GM13976 (cell line): Measurements from ENCODE around the gene GHRHR.

Experiments used
- DNase-seq: peaks from one replicate; pipeline ENCODE4 v3.0.0; 2012; ENCODE audit warnings: low spot score
- CTCF ChIP-seq: IDR thresholded peaks from 2 replicates; pipeline ENCODE4 v1.5.1; 2012; ENCODE audit warnings: borderline replicate concordance, mild to moderate bottlenecking; ENCODE audit not compliant: insufficient read depth; ENCODE audit errors: extremely low read depth, missing control alignments, control extremely low read depth
- in situ Hi-C: fragments of 300-500 bp; cut with MboI; formaldehyde crosslinking; loops from one replicate; pipeline ENCODE4 v1.12.0; 2022; ENCODE audit warnings: low sequenced_read_pairs, mixed read lengths, inconsistent platforms; ENCODE audit not compliant: unreplicated experiment

Gene GHRHR

DNA sequence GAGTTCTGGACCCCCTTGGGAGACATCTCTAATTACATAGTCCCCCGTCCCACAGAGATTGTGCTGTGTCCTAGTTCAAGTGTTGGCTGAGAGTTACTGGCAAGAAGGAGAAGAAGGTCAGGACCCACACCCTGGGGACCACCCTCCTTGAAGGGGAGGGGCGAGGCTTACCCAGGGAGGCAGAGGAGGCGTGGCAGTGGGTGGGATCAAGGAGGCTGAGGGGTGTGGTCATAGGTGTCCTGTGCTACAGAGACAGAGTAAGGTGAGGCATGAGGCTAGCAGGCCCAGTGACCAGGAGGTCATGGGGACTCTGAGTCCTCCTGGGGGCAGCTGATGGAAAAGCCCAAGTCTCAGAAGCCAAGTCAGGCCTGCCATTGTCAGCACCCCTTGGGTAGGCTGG lies 59.0 kb downstream of the GHRHR start:
- no peak for DNase-seq
- in situ Hi-C loops = no loop called here
- TF ChIP-seq CTCF = no peak

DNA sequence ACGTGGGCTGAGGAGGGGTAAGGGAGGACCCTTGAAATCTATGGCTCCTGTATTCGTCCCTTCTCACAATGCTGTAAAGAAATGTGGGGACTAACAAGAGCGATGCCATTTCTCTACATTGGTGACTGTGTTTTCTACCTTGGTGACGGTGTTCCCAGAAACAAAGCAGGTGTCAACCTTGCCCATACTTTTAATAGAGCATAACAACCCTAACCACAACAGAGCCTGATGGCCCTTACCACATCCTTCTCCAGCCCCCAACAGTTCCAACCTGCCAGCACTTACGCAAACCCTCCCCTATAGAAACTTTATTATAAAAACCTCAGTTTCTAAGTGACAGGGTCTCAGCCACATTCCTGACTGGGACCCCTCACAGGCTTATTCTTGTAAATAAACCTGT lies 60.1 kb downstream of the GHRHR start:
- TF ChIP-seq CTCF = no peak

GRCh38 chr7:31027161-31027965 lies 63.6 kb downstream of the GHRHR start:
- DNase-seq = peak; percentile 50
- no peak for TF ChIP-seq CTCF
- in situ Hi-C loops = no loop called here

More for the DNA sequence above, 60.1 kb downstream of the GHRHR start:
- in situ Hi-C loops = no loop called here
- no peak for DNase-seq

DNA sequence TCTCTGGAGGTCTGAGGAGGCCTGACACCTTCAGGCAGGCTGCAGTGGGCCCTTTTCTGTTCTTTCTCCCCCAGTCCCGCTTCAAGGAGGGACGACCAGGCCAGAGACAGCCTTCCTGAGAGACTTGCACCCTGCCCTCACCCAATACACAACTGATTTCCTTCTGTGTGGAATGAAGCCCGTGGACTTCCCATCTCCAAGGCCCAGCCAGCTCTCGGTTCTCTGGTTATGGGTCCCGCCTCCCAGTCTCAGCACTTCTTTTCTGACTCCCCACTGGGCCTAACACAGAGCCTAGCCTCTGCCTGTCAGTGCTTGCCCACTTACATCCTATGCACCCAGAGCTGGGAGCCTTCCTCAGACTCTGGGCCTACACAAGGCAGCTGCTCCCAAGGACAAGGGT lies 64.3 kb downstream of the GHRHR start:
- DNase-seq = no peak
- in situ Hi-C loops = no loop called here
- TF ChIP-seq CTCF = no peak

- in situ Hi-C loops = no loop called here
- DNase-seq = no peak
- no peak for TF ChIP-seq CTCF
These were observed 64.8 kb downstream of the GHRHR start for GRCh38 chr7:31028417-31028992.
